Thyroid gland (tissue), 4 donors: ENCODE data around the gene SCN8A. TPM values are rescaled to one million over a fixed set of nuclear protein-coding genes. Genes with fewer than 3 reads are reported as not detected.

Experiments
- DNase-seq, 2 donors: peaks; one replicate each; pipeline ENCODE4 v3.0.0-alpha.2; 2019
- H3K27ac ChIP-seq, 3 donors: fragments of 200-600 bp; sonication (generic); 1 replicate in 2 of 3; 2 replicates in 1 of 3; pipeline ENCODE4 v1.5.1; 2016 to 2019; ENCODE audit warnings: mild to moderate bottlenecking in 1 of 3, moderate library complexity in 1 of 3
- H3K27me3 ChIP-seq: fragments of 200-600 bp; sonication (generic); one replicate; pipeline ENCODE4 v1.5.1; 2019
- H3K36me3 ChIP-seq, 2 donors: fragments of 200-600 bp; sonication (generic); one replicate each; pipeline ENCODE4 v1.5.1; 2016 to 2019
- H3K4me1 ChIP-seq, 2 donors: fragments of 200-600 bp; sonication (generic); one replicate each; pipeline ENCODE4 v1.5.1; 2017 to 2019
- H3K4me3 ChIP-seq, 3 donors: fragments of 200-600 bp; sonication (generic); replicated peaks in 1 of 3; 1 replicate in 2 of 3; 2 replicates in 1 of 3; pipeline ENCODE4 v1.5.1; 2016; ENCODE audit warnings: mild to moderate bottlenecking in 1 of 3
- H3K9me3 ChIP-seq: fragments of 200-600 bp; sonication (generic); one replicate; pipeline ENCODE4 v1.5.1; 2017
- POLR2A ChIP-seq, 2 donors: fragments of 450-650 bp; IDR thresholded peaks; one replicate each; pipeline ENCODE4 v1.6.1; 2017; ENCODE audit warnings: antibody characterized with exemption in 2 of 2, mild to moderate bottlenecking in 2 of 2, moderate library complexity in 1 of 2
- WGBS, 2 donors: methylation state at CpG; one replicate each; pipeline ENCODE4 v1.1.5; 2017; 5-methylcytosine and 5-hydroxymethylcytosine counted together
- intact Hi-C: fragments of 100-400 bp; cut with DNase I; formaldehyde crosslinking; loops from one replicate; pipeline ENCODE4 v1.15.1; 2023
- total RNA-seq, 4 donors: library from RNA; depleted of rRNA; stranded (reverse); fragments of >200 nt; gene quantifications; one replicate each; pipeline ENCODE4 v1.2.3, GENCODE V29; 2016
- TF ChIP-seq, protein P1 (sequence below), 6 experiments: fragments of 200-600 bp in 3 of 6; fragments of 450-650 bp in 3 of 6; sonication (generic) in 3 of 6; IDR thresholded peaks; one replicate each; pipeline ENCODE4 v1.5.1; 2016 to 2019; ENCODE audit warnings: antibody characterized with exemption in 6 of 6, mild to moderate bottlenecking in 2 of 6, inconsistent platforms in 1 of 6, moderate library complexity in 1 of 6

The SCN8A gene
- total RNA-seq, 4 donors from 2014 or later: 0.89 to 3.7 (median 1.3) TPM

DNA sequence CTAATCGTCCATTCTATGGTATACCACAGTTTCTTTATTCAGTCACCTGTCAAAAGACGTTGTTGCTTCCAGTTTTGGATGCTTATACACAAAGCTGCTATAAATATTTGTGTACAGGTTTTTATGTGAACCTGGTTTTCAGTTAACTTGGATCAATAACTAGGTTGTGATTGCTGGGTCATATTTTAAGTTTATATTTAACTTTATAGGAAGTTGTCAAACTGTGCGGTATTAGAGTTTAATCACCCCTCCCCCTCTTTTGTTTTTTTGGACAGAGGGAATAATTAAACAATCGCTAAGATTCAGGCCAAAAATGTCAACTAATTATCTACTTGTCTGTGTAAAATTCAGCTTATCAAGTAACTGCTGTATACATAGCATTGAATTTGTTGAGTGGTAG lies 34.3 kb downstream of the SCN8A start:
- no peak for DNase-seq
- no peaks in the 10 kb centered on the region for H3K9me3 ChIP-seq
- H3K27ac ChIP-seq: no peak overlapping the region
- no peaks in the 10 kb centered on the region for H3K4me1 ChIP-seq
- intact Hi-C loops: no loop called here
- no peak for TF ChIP-seq POLR2A (IDR thresholded peaks at IDR 0.05)
- TF ChIP-seq, protein P1, sequence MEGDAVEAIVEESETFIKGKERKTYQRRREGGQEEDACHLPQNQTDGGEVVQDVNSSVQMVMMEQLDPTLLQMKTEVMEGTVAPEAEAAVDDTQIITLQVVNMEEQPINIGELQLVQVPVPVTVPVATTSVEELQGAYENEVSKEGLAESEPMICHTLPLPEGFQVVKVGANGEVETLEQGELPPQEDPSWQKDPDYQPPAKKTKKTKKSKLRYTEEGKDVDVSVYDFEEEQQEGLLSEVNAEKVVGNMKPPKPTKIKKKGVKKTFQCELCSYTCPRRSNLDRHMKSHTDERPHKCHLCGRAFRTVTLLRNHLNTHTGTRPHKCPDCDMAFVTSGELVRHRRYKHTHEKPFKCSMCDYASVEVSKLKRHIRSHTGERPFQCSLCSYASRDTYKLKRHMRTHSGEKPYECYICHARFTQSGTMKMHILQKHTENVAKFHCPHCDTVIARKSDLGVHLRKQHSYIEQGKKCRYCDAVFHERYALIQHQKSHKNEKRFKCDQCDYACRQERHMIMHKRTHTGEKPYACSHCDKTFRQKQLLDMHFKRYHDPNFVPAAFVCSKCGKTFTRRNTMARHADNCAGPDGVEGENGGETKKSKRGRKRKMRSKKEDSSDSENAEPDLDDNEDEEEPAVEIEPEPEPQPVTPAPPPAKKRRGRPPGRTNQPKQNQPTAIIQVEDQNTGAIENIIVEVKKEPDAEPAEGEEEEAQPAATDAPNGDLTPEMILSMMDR (IDR thresholded peaks at IDR 0.05): no peak
- H3K4me3 ChIP-seq: no peak overlapping the region
- H3K36me3 ChIP-seq: no peaks in the 10 kb centered on the region
- 75 to 78% methylated on average over 4 of the region's 4 CpGs for WGBS, 2 donors
- no peaks in the 10 kb centered on the region for H3K27me3 ChIP-seq

DNA sequence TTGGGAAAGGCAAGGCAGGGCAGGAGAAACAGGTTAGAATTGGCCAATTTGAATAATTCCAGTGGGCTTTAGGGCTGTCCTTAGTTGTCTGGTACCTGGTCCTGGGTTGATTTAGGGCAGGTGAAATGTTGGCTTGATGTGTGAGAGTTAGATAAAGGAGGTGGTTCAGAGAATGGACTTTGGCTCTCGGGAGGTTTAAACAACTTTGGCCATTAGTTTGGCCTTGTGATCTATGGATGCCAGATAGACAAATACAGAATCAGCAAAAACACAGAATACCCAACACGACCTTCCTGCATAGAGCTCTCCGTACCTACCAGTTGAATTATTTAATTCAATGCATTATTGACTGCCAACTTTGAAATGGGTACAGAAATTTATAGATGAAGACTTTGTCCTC lies 35.1 kb downstream of the SCN8A start:
- intact Hi-C loops: no loop called here
- Histone ChIP-seq H3K36me3 (no peaks in the 10 kb centered on the region), H3K4me3 (no peak overlapping the region), H3K4me1 (no peaks in the 10 kb centered on the region), H3K27me3 (no peaks in the 10 kb centered on the region), H3K27ac (no peak overlapping the region), H3K9me3 (no peaks in the 10 kb centered on the region)
- WGBS, 2 donors: 90 to 92% methylated on average over 3 of the region's 3 CpGs
- no peak for DNase-seq
- TF ChIP-seq POLR2A (IDR thresholded peaks at IDR 0.05): no peak
- TF ChIP-seq, protein P1 (IDR thresholded peaks at IDR 0.05): no peak

GRCh38 chr12:51626629-51627028 lies 35.6 kb downstream of the SCN8A start:
- intact Hi-C loops: no loop called here
- no peaks in the 10 kb centered on the region for H3K9me3 ChIP-seq
- H3K27me3 ChIP-seq: no peaks in the 10 kb centered on the region
- H3K4me3 ChIP-seq: no peak overlapping the region
- no peak for DNase-seq
- no peaks in the 10 kb centered on the region for H3K4me1 ChIP-seq
- TF ChIP-seq POLR2A (IDR thresholded peaks at IDR 0.05): no peak
- TF ChIP-seq, protein P1 (IDR thresholded peaks at IDR 0.05): no peak
- H3K36me3 ChIP-seq: no peaks in the 10 kb centered on the region
- no peak overlapping the region for H3K27ac ChIP-seq

- Histone ChIP-seq H3K36me3 (no peaks in the 10 kb centered on the region), H3K9me3 (no peaks in the 10 kb centered on the region), H3K27ac (no peak overlapping the region), H3K4me1 (no peaks in the 10 kb centered on the region), H3K4me3 (no peak overlapping the region), H3K27me3 (no peaks in the 10 kb centered on the region)
- no peak for DNase-seq
- no peak for TF ChIP-seq POLR2A (IDR thresholded peaks at IDR 0.05)
- TF ChIP-seq, protein P1 (IDR thresholded peaks at IDR 0.05): no peak
- 82 to 85% methylated on average over 7 of the region's 7 CpGs for WGBS, 2 donors
- intact Hi-C loops: no loop called here
Measured at GRCh38 chr12:51630256-51630880, 39.3 kb downstream of the SCN8A start.

GRCh38 chr12:51630986-51631385 lies 40.0 kb downstream of the SCN8A start:
- TF ChIP-seq, protein P1 (IDR thresholded peaks at IDR 0.05): no peak
- no peak for TF ChIP-seq POLR2A (IDR thresholded peaks at IDR 0.05)
- Histone ChIP-seq H3K4me3 (no peak overlapping the region), H3K4me1 (no peaks in the 10 kb centered on the region), H3K27ac (no peak overlapping the region), H3K9me3 (no peaks in the 10 kb centered on the region), H3K27me3 (no peaks in the 10 kb centered on the region), H3K36me3 (no peaks in the 10 kb centered on the region)
- intact Hi-C loops: no loop called here
- DNase-seq: no peak
- 76 to 80% methylated on average over 3 of the region's 3 CpGs for WGBS, 2 donors
